SK-N-MC (cell line): ENCODE data around the gene RHOA.

Source experiments
- DNase-seq: peaks from one replicate; pipeline ENCODE4 v3.0.0-alpha.2; 2011; ENCODE audit warnings: low read depth, low spot score
- H3K27ac ChIP-seq: fragments of 200-600 bp; sonication (generic); 2 replicates; pipeline ENCODE4 v1.5.1; 2016; ENCODE audit warnings: mixed run types
- H3K36me3 ChIP-seq: fragments of 200-600 bp; sonication (generic); 2 replicates; pipeline ENCODE4 v1.6.1; 2017; ENCODE audit warnings: antibody characterized with exemption, low read length, mixed read lengths; ENCODE audit not compliant: insufficient read depth
- H3K4me3 ChIP-seq: fragments of 200-600 bp; sonication (generic); 2 replicates; pipeline ENCODE4 v1.5.1; 2016
- H3K9ac ChIP-seq: fragments of 200-600 bp; sonication (generic); 2 replicates; pipeline ENCODE4 v1.8.0; 2017; ENCODE audit warnings: mixed run types, mixed read lengths; ENCODE audit not compliant: insufficient read length
- H3K9me3 ChIP-seq: fragments of 200-600 bp; sonication (generic); 2 replicates; pipeline ENCODE4 v1.6.1; 2017; ENCODE audit warnings: low read depth, mild to moderate bottlenecking, antibody characterized with exemption, low read length, moderate library complexity, mixed read lengths
- EZH2 ChIP-seq: fragments of 200-600 bp; sonication (generic); IDR thresholded peaks from one replicate; pipeline ENCODE4 v1.6.1; 2017; ENCODE audit warnings: antibody characterized with exemption
- FOXP2 ChIP-seq: optimal IDR thresholded peaks from 2 replicates; pipeline ENCODE3; 2011; ENCODE audit warnings: mild to moderate bottlenecking, moderate library complexity; ENCODE audit not compliant: insufficient read depth; ENCODE audit errors: extremely low read length, control extremely low read depth
- POLR2AphosphoS5 ChIP-seq: IDR thresholded peaks from 2 replicates; pipeline ENCODE4 v1.6.1; 2012; ENCODE audit warnings: mild to moderate bottlenecking, low read depth, low read length, borderline replicate concordance

Gene RHOA

DNA sequence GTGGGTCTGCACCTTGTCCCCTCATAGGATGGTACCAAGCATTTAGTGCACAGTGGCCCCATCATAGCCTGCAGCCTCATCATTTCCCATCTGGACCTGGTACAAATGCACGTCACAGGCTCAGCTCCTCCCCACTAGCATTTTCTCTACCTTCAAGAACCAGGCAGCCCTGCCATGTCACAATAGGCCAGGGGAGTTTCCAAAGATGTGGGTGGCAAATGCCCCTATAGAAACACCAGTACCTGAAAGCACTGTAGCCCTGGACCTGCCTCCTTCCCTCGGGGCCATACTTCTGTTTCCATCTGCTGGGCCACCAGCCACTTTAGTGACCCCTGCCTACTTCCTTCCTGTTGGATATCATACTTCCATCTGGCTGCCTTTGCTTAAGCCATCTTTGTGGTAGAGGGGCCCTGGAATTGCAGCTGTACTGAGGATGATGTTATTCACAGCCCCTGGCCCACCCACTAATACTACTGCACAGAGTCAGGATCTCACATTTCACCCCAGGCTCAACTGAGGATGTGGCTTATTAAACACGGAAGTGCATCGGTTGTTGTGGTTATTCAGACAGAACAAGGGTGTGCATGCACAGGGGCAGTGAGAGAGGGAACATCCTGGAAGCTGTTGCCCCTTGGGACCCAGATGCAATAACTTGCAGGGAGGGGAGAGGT, 4.3 kb upstream of the RHOA start:
- Histone ChIP-seq H3K4me3 (no peak overlapping the region), H3K36me3 (no peaks in the 10 kb centered on the region; the same call in 1 of the 2 replicates), H3K9ac (no peak overlapping the region), H3K27ac (no peak overlapping the region), H3K9me3 (no peaks in the 10 kb centered on the region)
- TF ChIP-seq FOXP2 = no peak
- TF ChIP-seq EZH2 = no peak
- no peak for TF ChIP-seq POLR2AphosphoS5
- no peak for DNase-seq

DNA sequence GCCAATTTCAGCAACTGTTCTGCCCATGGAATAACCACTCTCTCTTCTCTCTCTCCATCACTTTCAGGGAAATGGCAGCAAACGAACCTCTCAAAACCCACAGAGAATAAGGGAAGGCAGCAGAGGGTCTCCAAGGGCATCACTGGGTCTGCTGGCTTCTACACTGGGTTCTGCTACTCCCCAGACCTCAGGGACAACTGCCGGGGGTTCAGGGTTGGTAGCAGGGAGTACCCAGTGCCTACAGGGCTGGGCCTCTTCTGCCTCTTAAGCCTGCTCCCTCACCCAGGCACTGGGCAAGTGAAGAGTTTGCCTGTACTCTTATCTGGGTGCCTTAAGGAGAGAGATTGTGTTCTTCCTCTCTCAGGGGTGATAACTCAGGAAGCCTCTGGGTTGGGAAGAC, 3.0 kb upstream of the RHOA start:
- Histone ChIP-seq H3K9me3 (no peaks in the 10 kb centered on the region), H3K9ac (no peak overlapping the region), H3K4me3 (no peak overlapping the region), H3K36me3 (no peaks in the 10 kb centered on the region; the same call in 1 of the 2 replicates), H3K27ac (no peak overlapping the region)
- DNase-seq = no peak
- TF ChIP-seq FOXP2 (no peak), POLR2AphosphoS5 (no peak), EZH2 (no peak)

GRCh38 chr3:49413338-49413734, 1.6 kb upstream of the RHOA start:
- no peaks in the 10 kb centered on the region for H3K9me3 ChIP-seq
- no peaks in the 10 kb centered on the region; the same call in 1 of the 2 replicates for H3K36me3 ChIP-seq
- TF ChIP-seq FOXP2 = no peak
- no peak for TF ChIP-seq EZH2
- TF ChIP-seq POLR2AphosphoS5 = no peak
- no peak overlapping the region for H3K27ac ChIP-seq
- H3K9ac ChIP-seq = peak overlapping the region; percentile 92
- no peak for DNase-seq
- peak overlapping the region; percentile 85 for H3K4me3 ChIP-seq

DNA sequence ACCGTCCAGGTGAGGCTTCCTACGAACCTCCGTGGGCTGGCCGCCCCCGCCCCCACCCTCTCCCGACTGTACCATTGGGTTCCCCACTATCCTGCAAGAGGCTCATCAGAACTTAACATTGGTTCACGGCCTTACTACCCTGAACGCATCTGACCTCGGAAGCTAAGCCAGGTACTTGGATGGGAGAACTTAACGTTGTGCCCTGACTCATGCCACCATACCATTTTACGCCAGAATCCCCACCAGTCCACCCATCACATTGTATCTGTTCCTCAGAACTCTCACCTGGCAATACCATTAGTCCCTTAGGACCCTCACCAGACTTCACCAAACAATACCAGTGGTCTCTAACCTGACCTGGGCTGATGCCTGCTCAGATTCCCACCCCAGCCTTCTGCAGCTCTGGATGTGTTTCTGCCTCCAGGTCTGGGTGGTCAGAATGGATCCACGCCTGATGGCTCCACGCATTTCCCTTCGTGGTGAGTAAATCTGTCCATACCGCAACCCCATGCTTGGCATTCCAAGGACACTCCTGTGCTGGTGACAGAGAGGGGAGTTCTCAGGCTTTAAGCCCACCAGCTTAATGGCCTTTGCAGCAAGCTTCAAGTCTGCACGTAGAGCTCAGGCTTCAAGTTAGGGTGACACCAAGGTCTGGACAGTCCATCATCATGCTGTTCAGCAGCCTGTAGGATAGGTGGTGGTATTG, 1.0 kb upstream of the RHOA start:
- TF ChIP-seq POLR2AphosphoS5 (no peak), EZH2 (no peak), FOXP2 (no peak)
- Histone ChIP-seq H3K36me3 (no peaks in the 10 kb centered on the region; the same call in 1 of the 2 replicates), H3K27ac (peak overlapping the region; percentile 62; the same call in 1 of the 2 replicates), H3K9me3 (no peaks in the 10 kb centered on the region), H3K9ac (peak overlapping the region; percentile 92), H3K4me3 (peak overlapping the region; percentile 85)
- DNase-seq = no peak

DNA sequence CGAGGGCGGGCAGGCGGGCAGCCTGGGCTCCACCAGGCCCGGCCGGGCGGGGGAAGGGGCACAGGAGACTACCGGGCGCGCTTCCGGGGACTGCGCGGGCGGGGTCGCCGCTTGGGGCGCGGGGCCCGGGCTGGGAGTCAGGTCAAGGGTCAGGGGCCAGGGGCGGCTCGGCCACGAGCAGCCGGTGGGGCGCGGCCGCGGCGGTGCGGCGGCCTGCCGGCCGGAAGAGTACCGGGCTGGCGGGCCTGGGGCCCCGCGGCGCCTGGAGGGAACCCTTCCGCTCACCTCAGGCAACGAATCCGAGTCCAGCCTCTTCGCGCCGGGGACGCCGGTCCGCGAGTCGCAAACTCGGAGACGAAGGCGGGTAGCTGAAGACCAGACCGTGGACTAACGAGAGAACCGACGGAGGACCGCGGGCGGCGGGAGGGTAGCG, 225 bp downstream of the RHOA start:
- H3K36me3 ChIP-seq = no peaks in the 10 kb centered on the region; the same call in 1 of the 2 replicates
- peak overlapping the region; percentile 83 for H3K4me3 ChIP-seq
- H3K9me3 ChIP-seq = no peaks in the 10 kb centered on the region
- DNase-seq = no peak
- peak overlapping the region; percentile 83 for H3K27ac ChIP-seq
- H3K9ac ChIP-seq = peak overlapping the region; percentile 96
- TF ChIP-seq EZH2 = no peak
- no peak for TF ChIP-seq POLR2AphosphoS5
- TF ChIP-seq FOXP2 = no peak

GRCh38 chr3:49410846-49411534, 786 bp downstream of the RHOA start:
- no peaks in the 10 kb centered on the region for H3K9me3 ChIP-seq
- DNase-seq = no peak
- H3K9ac ChIP-seq = peak overlapping the region; percentile 96
- H3K4me3 ChIP-seq = peak overlapping the region; percentile 83
- TF ChIP-seq EZH2 (no peak), POLR2AphosphoS5 (no peak), FOXP2 (no peak)
- no peaks in the 10 kb centered on the region; the same call in 1 of the 2 replicates for H3K36me3 ChIP-seq
- peak overlapping the region; percentile 83 for H3K27ac ChIP-seq

DNA sequence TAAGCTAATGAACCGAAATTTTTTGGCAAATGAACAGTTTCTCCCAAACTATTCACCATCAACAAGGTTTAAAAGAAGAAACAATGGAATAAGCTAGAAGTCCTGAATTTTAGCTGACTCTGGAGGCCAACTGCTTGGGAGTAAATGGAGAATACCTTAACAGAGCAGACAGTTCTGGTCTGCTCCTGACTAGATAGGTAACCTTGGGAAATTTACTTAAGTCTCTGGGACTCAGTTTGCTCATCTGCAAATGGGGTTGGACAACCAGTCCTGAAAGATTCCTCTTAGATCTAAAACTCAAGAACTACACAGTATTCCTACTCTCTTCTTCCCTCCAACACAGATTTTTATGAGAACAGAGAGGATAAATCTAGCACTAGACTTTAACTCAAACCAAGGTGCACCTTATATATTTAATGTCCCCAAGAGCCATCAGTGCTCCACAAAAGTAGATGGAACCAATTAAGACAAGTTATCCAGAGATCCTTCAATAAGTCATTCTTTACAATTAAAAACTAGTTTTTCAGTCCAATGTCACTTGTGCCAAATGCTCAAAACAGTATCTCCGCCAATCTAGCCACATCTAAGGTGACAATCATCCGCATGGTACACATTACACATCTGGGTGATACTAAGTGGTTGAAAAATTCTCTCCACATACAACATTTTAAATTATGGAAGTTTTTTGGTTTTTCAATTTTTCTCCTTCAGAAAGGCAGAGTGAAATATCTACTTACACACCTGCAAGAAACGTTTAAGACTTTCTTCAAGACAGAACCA, 1.5 kb downstream of the RHOA start:
- no peak for DNase-seq
- Histone ChIP-seq H3K9me3 (no peaks in the 10 kb centered on the region), H3K4me3 (peak overlapping the region; percentile 83), H3K9ac (peak overlapping the region; percentile 96), H3K36me3 (no peaks in the 10 kb centered on the region; the same call in 1 of the 2 replicates), H3K27ac (0 out of 2 replicates have a peak overlapping the region, but pooled peaks have one; percentile 19)
- TF ChIP-seq POLR2AphosphoS5 = no peak
- TF ChIP-seq EZH2 = no peak
- TF ChIP-seq FOXP2 = no peak
